Medulla oblongata (tissue), 1 donor: ENCODE data around the gene ZNF503.
"Not testable (repeated sequence)": the region's sequence is repeated elsewhere in the genome, so short reads cannot be mapped to it uniquely, and the experiment has no call there.

Experiments used
- DNase-seq: peaks from one replicate; pipeline ENCODE4 v3.0.0-alpha.2; 2015; ENCODE audit errors: extremely low spot score

The ZNF503 gene

GRCh38 chr10:75395066-75395931 is 6.3 kb downstream of the ZNF503 start:
- DNase-seq, result peak; percentile 62

DNA sequence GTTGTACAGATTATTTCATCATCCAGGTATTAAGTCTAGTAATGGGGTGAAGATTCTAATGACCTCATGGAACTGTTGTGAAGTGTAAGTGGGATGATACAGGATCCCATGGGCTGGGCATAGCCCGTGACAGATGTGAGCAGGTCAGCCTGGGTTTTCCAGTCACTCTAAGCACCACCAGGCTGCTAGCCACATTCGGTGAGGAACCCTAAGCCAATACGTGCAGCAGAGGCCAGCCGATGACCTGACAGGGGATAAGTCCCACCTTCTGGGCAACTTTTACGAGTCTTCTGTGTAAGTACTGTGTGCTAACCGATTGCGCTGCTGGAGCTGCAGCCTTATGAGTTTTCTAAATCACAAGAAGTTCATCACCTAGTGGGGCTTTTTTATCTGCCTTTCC is 7.3 kb downstream of the ZNF503 start:
- DNase-seq, result no peak

DNA sequence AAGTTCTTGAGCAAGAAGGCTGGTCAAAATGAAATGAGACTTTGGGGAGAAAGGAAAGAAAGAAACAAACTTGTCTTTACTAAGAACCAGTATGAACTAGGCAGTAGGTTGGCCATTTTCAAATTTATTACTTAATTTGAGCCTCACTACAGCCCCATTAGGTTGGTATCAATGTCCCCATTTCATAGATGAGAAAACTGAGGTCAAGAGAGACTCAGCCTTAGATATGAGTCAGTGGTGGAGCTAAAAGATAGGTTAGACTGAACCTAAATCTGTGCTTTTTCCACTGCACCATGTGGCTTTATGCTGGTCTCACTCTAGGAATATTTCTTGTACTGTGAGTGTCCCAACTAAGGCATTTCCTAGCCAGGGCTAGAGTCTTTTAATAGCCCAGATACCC is 8.8 kb downstream of the ZNF503 start:
- no peak for DNase-seq

GRCh38 chr10:75392271-75392670 is 9.3 kb downstream of the ZNF503 start:
- no peak for DNase-seq

- no peak for DNase-seq
These were observed 11.4 kb downstream of the ZNF503 start for GRCh38 chr10:75390178-75390577.

DNA sequence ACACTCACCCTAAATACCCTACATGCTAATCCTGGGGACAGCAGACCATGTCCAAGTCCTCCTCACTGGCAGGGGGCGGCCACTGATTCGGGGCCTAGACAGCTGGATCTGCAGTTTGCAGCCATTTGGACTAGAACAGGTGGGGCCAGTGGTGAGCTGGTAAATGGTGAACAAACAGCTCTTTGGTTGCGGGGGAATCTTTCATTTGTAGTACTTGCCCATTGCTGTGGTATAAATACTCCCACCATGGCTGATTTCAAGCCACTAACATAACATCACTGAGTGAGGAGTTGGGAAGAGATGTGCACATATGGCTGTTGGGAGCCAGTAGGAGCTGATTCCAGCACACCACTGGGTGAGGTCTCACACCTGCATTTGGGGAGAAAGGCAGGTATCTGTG is 13.5 kb downstream of the ZNF503 start:
- DNase-seq, result no peak

DNA sequence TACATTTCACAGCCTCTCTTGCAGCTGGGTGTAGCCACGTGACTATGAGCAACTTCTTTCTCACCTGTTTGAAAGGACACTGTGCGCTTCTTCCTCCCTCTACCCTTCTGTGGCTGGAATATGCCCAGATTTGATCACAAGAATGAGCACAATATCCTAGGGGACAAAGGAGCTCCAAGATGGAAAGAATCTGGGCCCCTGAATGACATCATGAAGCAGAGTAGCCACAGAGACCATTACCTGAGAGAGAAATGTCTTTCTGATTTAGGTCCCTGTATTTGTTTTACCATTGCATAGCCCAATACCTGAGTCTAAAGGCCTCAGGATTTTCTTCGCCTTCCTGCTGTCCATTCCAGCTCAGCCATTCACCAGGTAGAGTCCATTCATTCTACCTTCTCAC is 15.4 kb downstream of the ZNF503 start:
- no peak for DNase-seq

DNA sequence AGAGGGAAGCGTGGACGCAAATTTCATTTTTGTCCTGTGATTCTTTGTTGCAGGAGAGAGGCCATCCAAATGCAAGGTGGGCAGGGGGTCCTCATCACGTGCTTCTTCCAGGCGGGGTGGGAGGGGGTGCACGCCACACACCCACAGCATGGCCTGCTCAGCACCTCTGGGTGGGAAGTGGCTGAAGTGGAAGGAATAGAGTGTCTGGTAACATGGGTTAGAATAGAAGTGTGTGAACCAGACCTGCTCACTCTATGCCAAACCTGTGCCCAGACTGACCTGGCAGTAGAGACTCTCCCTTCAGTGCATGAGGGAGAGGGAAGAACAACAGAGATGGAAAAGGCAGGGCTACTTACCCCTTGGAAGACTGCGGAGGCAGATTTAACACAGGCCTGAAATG is 21.7 kb downstream of the ZNF503 start:
- no peak for DNase-seq

GRCh38 chr10:75379212-75379724 is 22.3 kb downstream of the ZNF503 start:
- peak; percentile 6 for DNase-seq

DNA sequence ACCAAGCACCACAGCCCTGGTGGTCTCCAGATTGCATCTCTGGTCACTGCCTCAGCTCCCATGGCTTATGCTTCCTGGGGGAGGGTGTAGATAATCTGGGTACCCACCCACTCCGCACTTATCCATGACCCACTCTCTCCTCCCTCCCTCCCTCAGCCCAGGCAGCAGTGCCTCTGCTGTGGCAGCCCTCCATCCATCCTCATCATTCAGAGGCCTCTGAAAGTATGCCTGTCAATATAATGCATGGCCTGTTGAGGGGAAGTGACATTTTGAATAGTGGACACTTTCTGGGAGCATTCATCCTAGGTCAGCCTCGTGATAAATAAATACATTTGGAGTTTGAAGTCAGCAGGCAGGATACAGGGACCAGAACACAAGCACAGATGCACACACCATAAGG is 23.2 kb downstream of the ZNF503 start:
- no peak for DNase-seq

- DNase-seq, result no peak
These were observed 23.7 kb downstream of the ZNF503 start for GRCh38 chr10:75377869-75378268.

DNA sequence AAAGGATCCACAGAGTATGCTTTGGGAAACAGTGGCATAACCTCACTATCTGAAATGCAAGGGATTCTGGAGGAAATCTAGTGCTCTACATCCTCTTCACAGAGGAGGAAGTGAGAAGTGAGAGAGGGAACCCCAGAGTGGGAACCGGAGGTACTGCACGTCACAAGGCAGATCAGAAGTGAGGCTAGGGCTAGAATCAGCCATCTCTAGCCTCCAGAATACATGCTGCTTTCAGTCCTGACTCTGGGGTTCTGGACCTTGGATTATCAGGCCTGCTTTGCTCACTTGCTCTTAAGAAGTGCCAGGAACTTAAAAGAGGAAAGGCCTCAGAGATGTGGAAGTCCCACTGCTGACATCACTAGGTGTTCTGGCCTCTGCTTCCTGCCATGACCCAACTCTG is 25.7 kb downstream of the ZNF503 start:
- peak; percentile 82 for DNase-seq

DNA sequence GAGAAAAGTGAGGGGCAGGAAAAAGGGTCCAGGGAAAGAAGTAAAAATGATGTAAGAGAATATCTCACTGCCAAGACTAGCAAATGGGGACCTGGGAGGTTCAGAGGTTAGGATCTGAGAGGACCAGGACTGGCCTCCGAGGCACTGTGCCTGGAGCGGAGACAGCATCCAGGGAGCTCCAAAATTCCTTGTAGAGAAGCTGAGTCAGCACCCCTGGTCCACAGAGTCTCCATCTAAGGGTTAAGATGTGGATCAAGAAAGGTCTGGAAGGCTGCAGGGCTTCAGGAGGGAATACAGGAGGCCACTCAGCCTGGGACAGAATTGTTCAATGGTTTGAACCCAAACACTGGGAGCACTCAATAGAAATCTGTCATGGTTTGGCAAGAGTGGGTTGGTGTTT is 30.6 kb downstream of the ZNF503 start:
- DNase-seq, result no peak

DNA sequence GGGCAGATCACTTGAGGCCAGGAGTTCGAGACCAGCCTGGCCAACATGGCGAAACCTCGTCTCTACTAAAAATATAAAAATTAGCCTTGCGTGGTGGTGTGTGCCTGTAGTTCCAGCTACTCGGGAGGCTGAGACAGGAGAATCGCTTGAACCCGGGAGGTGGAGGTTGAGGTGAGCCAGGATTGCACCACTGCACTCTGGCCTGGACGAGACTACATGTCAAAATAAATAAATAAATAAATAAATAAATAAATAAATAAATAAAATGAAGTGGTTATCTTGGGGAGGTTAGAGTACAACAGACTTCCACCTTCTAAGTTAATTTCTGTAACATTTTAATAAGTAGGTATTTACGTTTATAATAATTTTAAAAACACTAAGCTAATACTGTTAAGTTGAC is 31.7 kb downstream of the ZNF503 start:
- DNase-seq, result not testable (repeated sequence)

- no peak for DNase-seq
These were observed 33.7 kb downstream of the ZNF503 start for GRCh38 chr10:75367901-75368300.

GRCh38 chr10:75367021-75367487 is 34.5 kb downstream of the ZNF503 start:
- DNase-seq, result no peak

DNA sequence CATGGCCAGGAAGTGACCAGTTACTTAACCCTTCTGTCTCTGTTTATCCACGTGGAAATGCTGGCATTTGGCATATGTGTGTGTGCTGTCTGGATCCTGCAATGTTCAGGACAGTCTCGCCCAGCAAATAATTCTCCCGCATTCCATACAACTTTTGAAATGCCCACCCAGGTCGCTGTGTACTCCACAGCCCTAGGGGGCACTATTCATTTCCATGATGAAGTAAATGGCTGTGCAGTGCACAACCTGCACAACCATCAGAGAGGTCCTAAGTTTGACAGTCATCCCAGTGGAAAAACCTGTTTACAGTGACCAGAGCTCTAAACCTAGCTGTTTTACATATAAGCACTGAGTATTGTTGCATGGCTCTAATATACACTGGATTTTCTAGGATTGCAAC is 38.1 kb downstream of the ZNF503 start:
- DNase-seq, result no peak

DNA sequence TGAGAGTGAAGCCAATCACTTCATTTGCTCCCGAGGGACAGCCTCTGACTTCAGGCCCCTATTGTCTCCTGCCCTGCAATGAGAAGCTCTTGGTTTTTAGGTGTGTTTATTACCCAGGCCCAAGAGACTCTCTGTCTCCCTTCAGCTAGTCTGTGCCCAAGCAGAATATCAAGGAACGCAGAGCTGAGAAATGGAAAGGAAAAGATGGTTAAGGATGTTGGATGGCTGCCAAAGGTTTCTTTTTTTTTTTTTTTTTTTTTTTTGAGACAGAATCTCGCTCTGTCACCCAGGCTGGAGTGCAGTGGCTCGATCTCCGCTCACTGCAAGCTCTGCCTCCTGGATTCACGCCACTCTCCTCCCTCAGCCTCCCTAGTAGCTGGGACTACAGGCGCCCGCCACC is 41.7 kb downstream of the ZNF503 start:
- DNase-seq, result not testable (repeated sequence)

DNA sequence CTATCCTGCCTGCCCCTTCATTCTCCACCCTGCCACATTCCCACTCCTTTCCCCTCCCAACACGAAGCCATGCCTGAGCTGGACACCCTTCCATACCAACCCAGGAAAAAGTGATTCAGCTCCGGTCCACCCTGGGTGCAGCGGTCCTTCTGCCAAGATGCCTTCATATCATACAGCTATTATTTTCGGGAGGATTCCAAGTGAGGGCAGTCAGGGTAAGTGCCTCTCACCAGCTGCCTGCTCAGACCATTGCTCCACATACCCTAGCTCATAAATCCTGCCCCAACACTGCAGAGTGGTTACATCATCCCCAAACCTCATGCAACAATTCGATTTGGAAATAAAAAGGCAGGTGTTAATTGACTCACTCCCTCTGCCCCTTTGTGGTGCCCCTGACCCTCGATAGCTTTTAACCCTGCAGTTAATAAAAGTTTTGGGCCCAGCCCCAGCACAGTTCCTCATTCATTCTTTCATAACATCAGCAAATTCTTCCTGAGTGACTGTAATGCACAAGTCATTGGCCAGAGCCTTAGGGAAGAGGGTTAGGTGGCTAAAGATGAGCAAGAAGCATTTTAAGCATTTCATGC is 42.6 kb downstream of the ZNF503 start:
- DNase-seq, result no peak

GRCh38 chr10:75358132-75358531 is 43.4 kb downstream of the ZNF503 start:
- DNase-seq, result no peak

DNA sequence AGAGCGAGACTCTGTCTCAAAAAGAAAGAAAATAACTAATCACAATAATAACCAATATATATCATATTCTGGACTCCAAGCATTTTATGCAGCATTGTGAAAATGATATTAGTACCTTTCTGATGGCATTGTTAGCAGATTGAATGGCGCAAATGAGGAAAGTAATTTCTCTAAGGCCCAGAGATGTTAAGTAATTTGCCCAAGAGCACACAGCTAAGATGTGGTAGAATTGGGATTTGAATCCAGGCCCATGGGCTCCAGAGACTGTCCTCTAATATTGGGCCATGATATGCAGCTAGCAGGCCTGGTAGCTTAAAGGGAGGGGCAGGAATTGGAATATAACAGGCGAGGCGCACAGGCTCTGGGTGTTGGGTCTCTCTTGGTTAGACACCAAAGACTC is 44.1 kb downstream of the ZNF503 start:
- DNase-seq, result no peak

DNA sequence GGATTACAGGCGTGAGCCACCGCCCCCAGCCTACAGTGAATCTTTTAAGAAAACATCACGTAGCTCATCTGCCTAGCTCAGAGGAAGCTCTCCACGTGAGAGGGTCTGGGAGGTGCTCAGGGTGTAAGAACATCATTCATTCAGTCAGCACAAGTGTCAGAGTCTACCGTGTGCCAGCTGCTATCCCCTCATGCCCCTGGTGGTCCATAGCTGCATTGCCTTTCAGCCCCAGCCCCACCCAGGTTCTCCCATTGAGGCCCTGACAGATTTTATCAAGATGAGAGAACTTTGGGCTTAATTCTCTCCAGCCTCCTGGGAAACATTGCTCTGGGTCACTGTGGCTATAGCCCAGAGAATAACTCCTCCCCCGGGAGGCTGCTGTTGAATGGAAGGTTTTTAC is 45.1 kb downstream of the ZNF503 start:
- no peak for DNase-seq

DNA sequence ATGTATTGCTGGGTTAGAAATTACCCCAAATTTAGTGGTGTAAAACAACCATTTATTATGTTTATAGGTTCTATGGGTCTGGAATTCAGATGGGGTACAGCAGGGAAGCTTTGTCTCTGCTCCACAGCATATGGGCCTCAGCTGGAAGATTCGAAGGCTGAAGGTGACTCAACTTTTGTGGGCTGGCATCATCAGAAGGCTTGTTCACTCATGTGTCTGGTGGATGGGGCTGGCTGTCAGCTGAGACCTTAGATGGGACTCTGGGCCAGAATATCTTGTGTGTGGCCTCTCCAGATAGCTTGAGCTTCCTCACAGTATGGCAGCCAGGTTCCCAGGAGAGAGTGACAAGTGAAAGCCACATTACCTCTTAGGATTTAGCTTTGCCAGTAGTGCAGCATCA is 45.9 kb downstream of the ZNF503 start:
- no peak for DNase-seq
